ENCODE results near the gene BUD31.

DNA sequence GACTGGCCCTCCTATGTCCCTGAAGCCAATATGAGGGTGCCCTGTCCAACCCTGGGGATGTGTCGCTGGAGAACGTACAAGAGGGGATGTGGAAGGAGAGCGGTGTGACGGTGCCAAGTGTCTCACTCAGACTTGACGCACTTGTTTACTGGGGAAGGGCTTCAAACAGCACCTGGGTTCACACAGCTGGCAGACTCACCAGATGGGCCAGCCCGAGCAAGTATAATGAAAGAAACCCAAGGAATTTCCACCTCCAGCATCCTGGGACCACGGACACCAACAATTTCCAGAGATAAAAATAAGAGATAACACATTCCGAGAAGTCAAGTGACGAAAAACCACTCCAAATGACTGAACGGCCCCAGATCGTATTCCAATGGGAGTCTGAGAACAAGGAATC lies 51.9 kb downstream of the BUD31 start:
- TF ChIP-seq CTCF (IDR thresholded peaks at IDR 0.05) (no peak), POLR2A (IDR thresholded peaks at IDR 0.05) (no peak)
